Tibial artery (tissue), 4 donors: ENCODE results near the gene PRDM10.
A peak's percentile ranks its signal among the peaks of the same experiment; 100 is the strongest.

Source experiments
- DNase-seq, 2 donors: peaks; one replicate each; pipeline ENCODE4 v3.0.0-alpha.2; 2019
- H3K27ac ChIP-seq, 2 donors: fragments of 200-600 bp; sonication (generic) in 1 of 2; 1 replicate in 1 of 2; 2 replicates in 1 of 2; pipeline ENCODE4 v1.5.1; 2018 to 2019; ENCODE audit warnings: mild to moderate bottlenecking in 1 of 2
- H3K27me3 ChIP-seq, 2 donors: fragments of 200-600 bp; sonication (generic) in 1 of 2; one replicate each; pipeline versions ENCODE4 v1.5.1 to v1.6.0; 2016 to 2019
- H3K36me3 ChIP-seq, 3 donors: fragments of 200-600 bp; sonication (generic) in 2 of 3; one replicate each; pipeline ENCODE4 v1.5.1; 2016 to 2019; ENCODE audit warnings: mild to moderate bottlenecking in 2 of 3
- H3K4me1 ChIP-seq, 4 donors: fragments of 200-600 bp; sonication (generic) in 2 of 4; 1 replicate in 3 of 4; 2 replicates in 1 of 4; pipeline ENCODE4 v1.5.1; 2016 to 2019
- H3K4me3 ChIP-seq, 2 donors: fragments of 200-600 bp; sonication (generic) in 1 of 2; 1 replicate in 1 of 2; 2 replicates in 1 of 2; pipeline ENCODE4 v1.5.1; 2018 to 2019; ENCODE audit warnings: mild to moderate bottlenecking in 2 of 2
- H3K9me3 ChIP-seq, 3 donors: fragments of 200-600 bp; sonication (generic) in 1 of 3; one replicate each; pipeline ENCODE4 v1.5.1; 2016 to 2019
- CTCF ChIP-seq, 2 experiments: fragments of 200-600 bp in 1 of 2; fragments of 450-650 bp in 1 of 2; IDR thresholded peaks; one replicate each; pipeline ENCODE4 v1.5.1; 2017 to 2019; ENCODE audit warnings: antibody characterized with exemption in 2 of 2, mild to moderate bottlenecking in 1 of 2, moderate library complexity in 1 of 2
- intact Hi-C: fragments of 100-400 bp; cut with DNase I; formaldehyde crosslinking; loops from one replicate; pipeline ENCODE4 v1.15.0; 2023; ENCODE audit warnings: low total_unique reads

PRDM10 gene

GRCh38 chr11:129910360-129910759 is 92.3 kb downstream of the PRDM10 start:
- H3K27me3 ChIP-seq = no peaks in the 10 kb centered on the region
- intact Hi-C loops = no loop called here
- H3K36me3 ChIP-seq = peaks cover 28 to 97% (median 44%) of the 10 kb centered on the region in 3 donors

GRCh38 chr11:129905402-129905801 is 97.2 kb downstream of the PRDM10 start:
- TF ChIP-seq CTCF (IDR thresholded peaks at IDR 0.05) = no peak
- H3K27ac ChIP-seq = no peak overlapping the region
- peaks cover 29 to 79% (median 31%) of the 10 kb centered on the region in 3 donors for H3K36me3 ChIP-seq
- intact Hi-C loops = no loop called here
- no peak for DNase-seq
- no peaks in the 10 kb centered on the region for H3K27me3 ChIP-seq
- no peaks in the 10 kb centered on the region for H3K4me1 ChIP-seq
- H3K9me3 ChIP-seq = no peaks in the 10 kb centered on the region
- no peak overlapping the region for H3K4me3 ChIP-seq

More at GRCh38 chr11:129910360-129910759, 92.3 kb downstream of the PRDM10 start:
- Histone ChIP-seq H3K4me3 (no peak overlapping the region), H3K4me1 (no peaks in the 10 kb centered on the region), H3K27ac (no peak overlapping the region), H3K9me3 (no peaks in the 10 kb centered on the region)
- no peak for DNase-seq
- TF ChIP-seq CTCF (IDR thresholded peaks at IDR 0.05) = no peak

DNA sequence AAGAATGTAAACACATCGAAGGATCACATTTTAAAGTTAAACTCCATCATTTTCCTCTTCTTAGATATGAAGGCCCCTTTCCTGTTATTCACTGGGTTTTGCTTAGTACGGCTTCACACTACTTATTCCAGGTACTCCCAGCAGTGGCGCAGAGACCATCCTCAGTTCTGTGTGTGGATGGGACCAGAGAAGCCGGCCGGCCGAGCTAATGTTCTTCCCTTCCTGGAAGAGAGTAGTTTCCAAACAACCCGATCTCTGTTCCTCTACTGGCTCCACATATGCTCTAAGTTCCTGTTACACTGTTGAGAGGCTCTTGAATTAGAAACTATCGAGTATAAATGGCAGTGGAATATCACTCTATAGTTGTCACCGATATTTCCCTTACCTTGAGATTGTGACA is 106.6 kb downstream of the PRDM10 start:
- H3K36me3 ChIP-seq = peaks cover 12 to 21% (median 13%) of the 10 kb centered on the region in 3 donors
- peak overlapping the region; percentile 76 to 81 for H3K27ac ChIP-seq
- peaks cover 3 to 13% (median 7%) of the 10 kb centered on the region in 4 donors for H3K4me1 ChIP-seq
- H3K4me3 ChIP-seq = peak overlapping the region; percentile 72 to 86
- no peaks in the 10 kb centered on the region for H3K27me3 ChIP-seq
- H3K9me3 ChIP-seq = no peaks in the 10 kb centered on the region
- no peak for TF ChIP-seq CTCF (IDR thresholded peaks at IDR 0.05)
- intact Hi-C loops = loop anchor here (10.0 kb wide), 1 partner anchor 169 kb away; the partner anchor contains the start of gene APLP2
- DNase-seq = peak in 1 of 2 donors; percentile 41

DNA sequence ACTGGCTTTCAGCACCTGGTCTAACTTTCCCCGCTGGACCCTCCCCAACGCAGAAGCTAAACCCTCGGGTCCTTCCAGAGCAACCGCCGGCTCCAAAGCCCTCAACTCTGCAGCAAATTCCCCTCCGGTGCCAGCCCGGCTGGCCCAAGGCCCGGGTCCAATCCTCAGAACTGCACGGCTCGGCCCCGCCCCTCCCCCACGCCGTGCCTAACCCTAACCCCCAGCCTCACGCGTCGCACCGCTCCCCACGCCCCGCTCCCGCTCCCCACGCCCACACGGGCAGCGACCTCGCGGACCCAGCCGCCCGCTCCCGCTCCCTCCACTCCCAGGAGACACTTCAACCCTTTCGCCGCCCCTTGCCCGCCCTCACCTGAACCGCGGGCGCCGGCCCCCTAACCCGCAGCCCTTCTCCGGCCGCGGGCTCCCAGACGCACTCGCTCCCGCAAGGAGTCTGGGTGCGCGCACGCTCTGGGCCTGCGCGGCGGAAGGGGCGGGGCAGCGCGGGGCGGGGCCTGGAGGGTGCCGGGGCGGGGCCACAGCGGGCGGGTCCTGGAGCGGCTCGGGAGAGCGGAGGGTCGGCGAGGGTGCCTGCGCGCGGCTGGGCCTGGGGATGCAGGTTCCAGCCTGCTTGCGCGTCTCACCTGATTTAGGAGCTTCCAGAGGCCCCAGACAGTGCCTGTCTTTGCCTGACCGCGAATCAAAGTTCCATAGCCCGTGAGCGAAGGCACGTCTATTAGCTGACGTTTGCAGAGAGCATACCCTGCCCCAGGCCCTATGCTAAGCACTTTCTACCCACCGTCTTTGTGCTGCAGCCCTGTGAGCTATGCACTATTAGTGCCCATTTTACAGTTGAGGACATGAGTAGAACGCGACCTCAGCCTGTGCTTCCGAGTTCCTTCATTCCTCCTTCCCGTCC is 107.3 kb downstream of the PRDM10 start, which contains the start of gene NFRKB:
Gene NFRKB, minus strand, starts transcription at position 453 of the 916 bp plus-strand sequence. CDS start 2,729 bp downstream, outside the sequence.
- Histone ChIP-seq H3K36me3 (peaks cover 17 to 25% (median 20%) of the 10 kb centered on the region in 3 donors), H3K4me1 (peaks cover 3 to 13% (median 7%) of the 10 kb centered on the region in 4 donors), H3K9me3 (no peaks in the 10 kb centered on the region), H3K27ac (peak within 1 kb of the TSS; percentile 76 to 81), H3K27me3 (no peaks in the 10 kb centered on the region), H3K4me3 (peak within 1 kb of the TSS; percentile 72 to 86)
- peak; percentile 74 to 90 for DNase-seq
- no peak for TF ChIP-seq CTCF (IDR thresholded peaks at IDR 0.05)
- intact Hi-C loops = loop anchor here (10.0 kb wide), 1 partner anchor 169 kb away; the partner anchor contains the start of gene APLP2

- no peak for TF ChIP-seq CTCF (IDR thresholded peaks at IDR 0.05)
- no peak for DNase-seq
- intact Hi-C loops = loop anchor here (10.0 kb wide), 1 partner anchor 170 kb away; the partner anchor contains the start of gene APLP2
- peaks cover 19 to 31% (median 23%) of the 10 kb centered on the region in 3 donors for H3K36me3 ChIP-seq
- H3K4me1 ChIP-seq = peaks cover 3 to 13% (median 7%) of the 10 kb centered on the region in 4 donors
- peak overlapping the region; percentile 72 to 86 for H3K4me3 ChIP-seq
- H3K9me3 ChIP-seq = no peaks in the 10 kb centered on the region
- peak overlapping the region; percentile 76 to 81 for H3K27ac ChIP-seq
- H3K27me3 ChIP-seq = no peaks in the 10 kb centered on the region
Measured at GRCh38 chr11:129894278-129895125, 108.1 kb downstream of the PRDM10 start.
